K562 (cell line): Measurements from ENCODE around the gene GUK1. TPM values are rescaled to one million over a fixed set of nuclear protein-coding genes. Genes with fewer than 3 reads are reported as not detected.

Source experiments
- CBX5 ChIP-seq: IDR thresholded peaks from 2 replicates; pipeline ENCODE4 v1.6.1; 2014; ENCODE audit warnings: low read depth, borderline replicate concordance
- CHD1 ChIP-seq: fragments of 200-600 bp; sonication (generic); IDR thresholded peaks from one replicate; pipeline ENCODE4 v1.6.1; 2012; ENCODE audit warnings: mild to moderate bottlenecking, moderate library complexity, low read length, inconsistent platforms
- CTCF ChIP-seq, 3 experiments: IDR thresholded peaks in 2 of 3; conservative IDR thresholded peaks in 1 of 3; 2 replicates each; pipeline ENCODE4 v1.5.1; 2011 to 2012; ENCODE audit warnings: low read length in 3 of 3, mild to moderate bottlenecking in 3 of 3, control low read depth in 2 of 3, improper control_type of control experiment in 1 of 3, inconsistent platforms in 1 of 3, low read depth in 1 of 3, mixed read lengths in 1 of 3, moderate library complexity in 1 of 3; ENCODE audit not compliant: insufficient read depth in 2 of 3
- ESRRA ChIP-seq: fragments of 450-650 bp; IDR thresholded peaks from 2 replicates; pipeline ENCODE4 v1.6.1; 2014; ENCODE audit warnings: low read depth, mild to moderate bottlenecking, moderate library complexity, borderline replicate concordance
- FOXP4 ChIP-seq: sonication (generic); formaldehyde crosslinking; IDR thresholded peaks from 2 replicates; pipeline ENCODE4 v1.8.0; 2022; ENCODE audit warnings: mild to moderate bottlenecking, missing genetic modification reagents, borderline replicate concordance
- GTF2B ChIP-seq: IDR thresholded peaks from 2 replicates; pipeline ENCODE4 v1.6.1; 2011; ENCODE audit not compliant: insufficient read length; ENCODE audit errors: extremely low read depth
- GTF2E2 ChIP-seq: fragments of 200-800 bp; sonication (Bioruptor generic); IDR thresholded peaks from 2 replicates; pipeline ENCODE4 v1.6.1; 2016; ENCODE audit warnings: missing genetic modification characterization, missing compliant biosample characterization
- GTF2F1 ChIP-seq: IDR thresholded peaks from 2 replicates; pipeline ENCODE4 v1.6.1; 2011; ENCODE audit warnings: low read depth, low read length, improper control_type of control experiment
- KLF13 ChIP-seq: fragments of 450-650 bp; IDR thresholded peaks from 2 replicates; pipeline ENCODE4 v1.6.1; 2016; ENCODE audit warnings: missing genetic modification characterization, low read depth, mild to moderate bottlenecking, missing compliant biosample characterization, moderate library complexity, borderline replicate concordance
- MITF ChIP-seq: IDR thresholded peaks from 2 replicates; pipeline ENCODE4 v1.6.1; 2014; ENCODE audit warnings: antibody characterized with exemption
- MTA3 ChIP-seq: fragments of 450-650 bp; formaldehyde crosslinking; IDR thresholded peaks from 2 replicates; pipeline ENCODE4 v1.6.1; 2017; ENCODE audit warnings: mild to moderate bottlenecking, borderline replicate concordance
- MTF1 ChIP-seq: fragments of 250-450 bp; sonication (Bioruptor Pico); IDR thresholded peaks from 2 replicates; pipeline ENCODE4 v1.9.0; 2021; ENCODE audit warnings: moderate library complexity, mild to moderate bottlenecking, inconsistent platforms, borderline replicate concordance
- NFYB ChIP-seq: IDR thresholded peaks from 2 replicates; pipeline ENCODE4 v1.6.1; 2011; ENCODE audit warnings: mild to moderate bottlenecking, moderate library complexity; ENCODE audit not compliant: insufficient read length; ENCODE audit errors: extremely low read depth
- NR2C1 ChIP-seq, 2 experiments: fragments of 450-650 bp; IDR thresholded peaks; 2 replicates each; pipeline ENCODE4 v1.6.1; 2017; ENCODE audit warnings: mild to moderate bottlenecking in 2 of 2, antibody characterized with exemption in 1 of 2, inconsistent platforms in 1 of 2, missing compliant biosample characterization in 1 of 2, missing genetic modification characterization in 1 of 2
- PYGO2 ChIP-seq: fragments of 450-650 bp; IDR thresholded peaks from 2 replicates; pipeline ENCODE4 v1.6.1; 2016; ENCODE audit warnings: mild to moderate bottlenecking, missing genetic modification characterization, moderate library complexity, missing compliant biosample characterization
- SP1 ChIP-seq: sonication (generic); formaldehyde crosslinking; IDR thresholded peaks from 2 replicates; pipeline ENCODE4 v1.8.1; 2022; ENCODE audit warnings: mild to moderate bottlenecking, missing genetic modification reagents
- SPI1 ChIP-seq: IDR thresholded peaks from 2 replicates; pipeline ENCODE4 v1.6.1; 2011; ENCODE audit warnings: low read depth, low read length, control low read depth, borderline replicate concordance
- TCF3 ChIP-seq: sonication (generic); formaldehyde crosslinking; IDR thresholded peaks from 2 replicates; pipeline ENCODE4 v1.4.0; 2020; ENCODE audit warnings: mild to moderate bottlenecking, missing genetic modification reagents
- TRIM24 ChIP-seq, 2 experiments: fragments of 450-650 bp; IDR thresholded peaks; 2 replicates each; pipeline ENCODE4 v1.6.1; 2016
- ZBTB7A ChIP-seq: IDR thresholded peaks from 2 replicates; pipeline ENCODE4 v1.6.1; 2011; ENCODE audit warnings: low read depth, mild to moderate bottlenecking, low read length, moderate library complexity, borderline replicate concordance; ENCODE audit not compliant: control insufficient read depth
- ZNF551 ChIP-seq: fragments of 250-450 bp; sonication (Bioruptor Pico); IDR thresholded peaks from 2 replicates; pipeline ENCODE4 v1.5.0; 2021; ENCODE audit warnings: mild to moderate bottlenecking, moderate library complexity
- polyA plus RNA-seq, 8 experiments: library from polyadenylated mRNA; depleted of rRNA in 4 of 8; stranded (reverse) in 5 of 8; unstranded in 3 of 8; fragments of >200 nt; fragmentation: Nextera tagmentation in 2 of 8; fragmentation: Illumina TruSeq in 1 of 8; extraction: Ambion mirVana in 2 of 8; extraction: Trizol in 1 of 8; gene quantifications; 2 replicates each; pipeline versions ENCODE4 v1.2.1 to v1.2.3, GENCODE V29; 2011 to 2014; ENCODE audit warnings: inconsistent platforms in 1 of 8, missing spikeins in 1 of 8
- total RNA-seq, 7 experiments: library from RNA; depleted of rRNA in 6 of 7; stranded (reverse); fragments of >200 nt in 6 of 7; fragmentation: Illumina TruSeq in 2 of 7; extraction: Trizol in 2 of 7; gene quantifications; 2 replicates each; pipeline versions ENCODE4 v1.2.1 to v1.2.3, GENCODE V29; 2011 to 2021; ENCODE audit warnings: low replicate concordance in 1 of 7

The GUK1 gene
- total and polyA plus RNA-seq, 9 of the 15 experiments (the other 6 are each of a cell fraction or from before 2014, with no cell fraction given) = 7.0 to 331 (median 132) TPM

GRCh38 chr1:228164561-228165371 is 24.7 kb downstream of the GUK1 start (continued):
- TF ChIP-seq GTF2B (no peak), PYGO2 (tag) (peak; percentile 31; the same call in 1 of the 2 replicates), TRIM24 (IDR thresholded peaks at IDR 0.05) (peak; percentile 47 to 56; a peak in 2 of 4 replicates), ESRRA (peak; percentile 69), MTF1 (CRISPR knock-in tag) (no peak), SP1 (CRISPR knock-in tag) (0 out of 2 replicates have a peak, but pooled peaks have one; percentile 45), ZBTB7A (peak; percentile 46; the same call in 1 of the 2 replicates), GTF2F1 (peak; percentile 23; the same call in 1 of the 2 replicates), SPI1 (peak; percentile 96), CHD1 (no peak), TCF3 (CRISPR knock-in tag) (peak; percentile 95), KLF13 (no peak), NR2C1 (IDR thresholded peaks at IDR 0.05) (no peak), NR2C1 (tag; IDR thresholded peaks at IDR 0.05) (0 out of 2 replicates have a peak, but pooled peaks have one; percentile 41), GTF2E2 (tag) (0 out of 2 replicates have a peak, but pooled peaks have one; percentile 11), CBX5 (no peak), FOXP4 (CRISPR knock-in tag) (0 out of 2 replicates have a peak, but pooled peaks have one; percentile 34), CTCF (IDR thresholded peaks at IDR 0.05 in 2 of 3, conservative IDR thresholded peaks at IDR 0.05 in 1 of 3; ENCODE audit: insufficient read depth in 2 of 3, low read depth in 1 of 3, low read length in 3 of 3) (peak in 1 of 3 experiments; percentile 9; a peak in 1 of 6 replicates), MITF (no peak), ZNF551 (no peak), MTA3 (peak; percentile 36; the same call in 1 of the 2 replicates), NFYB (no peak)
